A549 (cell line): ENCODE data around the gene APCDD1L.

Source experiments
- CTCF ChIP-seq: fragments of >200 bp; sonication (Bioruptor Twin); formaldehyde crosslinking; IDR thresholded peaks from 3 replicates; pipeline ENCODE4 v1.5.1; 2016
- ESRRA ChIP-seq: fragments of 150-350 bp; IDR thresholded peaks from 2 replicates; pipeline ENCODE4 v1.6.1; 2014; ENCODE audit warnings: mild to moderate bottlenecking, low read length, borderline replicate concordance
- HOXB5 ChIP-seq: fragments of 250-450 bp; sonication (Bioruptor Pico); IDR thresholded peaks from 2 replicates; pipeline ENCODE4 v1.5.0; 2020; ENCODE audit warnings: mild to moderate bottlenecking, moderate library complexity
- NPAS2 ChIP-seq: fragments of 250-450 bp; sonication (Bioruptor Pico); IDR thresholded peaks from 2 replicates; pipeline ENCODE4 v1.8.0; 2022; ENCODE audit warnings: mild to moderate bottlenecking, moderate library complexity, borderline replicate concordance
- POLR2A ChIP-seq: IDR thresholded peaks from 2 replicates; pipeline ENCODE4 v1.6.1; 2012; ENCODE audit warnings: mild to moderate bottlenecking, low read length
- SREBF2 ChIP-seq: fragments of 450-650 bp; IDR thresholded peaks from 2 replicates; pipeline ENCODE4 v1.6.1; 2014; ENCODE audit warnings: mild to moderate bottlenecking, moderate library complexity
- USF2 ChIP-seq: fragments of 450-650 bp; IDR thresholded peaks from 2 replicates; pipeline ENCODE4 v1.6.1; 2014; ENCODE audit warnings: antibody characterized with exemption
- TF ChIP-seq, protein P1 (sequence below): fragments of 200-600 bp; sonication (generic); IDR thresholded peaks from 2 replicates; pipeline ENCODE4 v1.6.1; 2016; ENCODE audit warnings: antibody characterized with exemption, mild to moderate bottlenecking, moderate library complexity
- TF ChIP-seq, protein P2 (sequence below): IDR thresholded peaks from 2 replicates; pipeline ENCODE4 v1.6.1; 2012

DNA sequence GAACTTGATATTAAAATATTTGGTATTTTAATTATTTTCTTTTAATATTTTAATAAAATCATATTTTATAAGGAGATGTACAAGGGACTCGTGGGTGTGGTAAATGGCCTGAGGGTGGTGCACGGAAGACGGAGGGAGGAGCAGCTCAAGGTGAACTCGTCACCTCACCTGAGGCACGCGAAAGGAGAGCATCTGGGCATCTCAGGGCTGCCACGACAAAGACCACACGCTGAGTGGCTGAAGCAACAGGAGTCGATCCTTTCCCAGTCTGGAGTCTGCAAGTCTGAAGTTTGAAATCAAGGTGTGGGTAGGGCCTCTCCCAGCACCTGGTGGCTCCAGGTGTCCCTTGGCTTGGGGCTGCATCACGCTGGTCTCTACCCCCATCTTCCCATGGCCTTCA is 39.7 kb downstream of the APCDD1L start:
- TF ChIP-seq POLR2A (no peak), CTCF (no peak), HOXB5 (no peak), ESRRA (no peak), NPAS2 (CRISPR knock-in tag) (no peak), USF2 (no peak), SREBF2 (no peak)
- TF ChIP-seq, protein P1, sequence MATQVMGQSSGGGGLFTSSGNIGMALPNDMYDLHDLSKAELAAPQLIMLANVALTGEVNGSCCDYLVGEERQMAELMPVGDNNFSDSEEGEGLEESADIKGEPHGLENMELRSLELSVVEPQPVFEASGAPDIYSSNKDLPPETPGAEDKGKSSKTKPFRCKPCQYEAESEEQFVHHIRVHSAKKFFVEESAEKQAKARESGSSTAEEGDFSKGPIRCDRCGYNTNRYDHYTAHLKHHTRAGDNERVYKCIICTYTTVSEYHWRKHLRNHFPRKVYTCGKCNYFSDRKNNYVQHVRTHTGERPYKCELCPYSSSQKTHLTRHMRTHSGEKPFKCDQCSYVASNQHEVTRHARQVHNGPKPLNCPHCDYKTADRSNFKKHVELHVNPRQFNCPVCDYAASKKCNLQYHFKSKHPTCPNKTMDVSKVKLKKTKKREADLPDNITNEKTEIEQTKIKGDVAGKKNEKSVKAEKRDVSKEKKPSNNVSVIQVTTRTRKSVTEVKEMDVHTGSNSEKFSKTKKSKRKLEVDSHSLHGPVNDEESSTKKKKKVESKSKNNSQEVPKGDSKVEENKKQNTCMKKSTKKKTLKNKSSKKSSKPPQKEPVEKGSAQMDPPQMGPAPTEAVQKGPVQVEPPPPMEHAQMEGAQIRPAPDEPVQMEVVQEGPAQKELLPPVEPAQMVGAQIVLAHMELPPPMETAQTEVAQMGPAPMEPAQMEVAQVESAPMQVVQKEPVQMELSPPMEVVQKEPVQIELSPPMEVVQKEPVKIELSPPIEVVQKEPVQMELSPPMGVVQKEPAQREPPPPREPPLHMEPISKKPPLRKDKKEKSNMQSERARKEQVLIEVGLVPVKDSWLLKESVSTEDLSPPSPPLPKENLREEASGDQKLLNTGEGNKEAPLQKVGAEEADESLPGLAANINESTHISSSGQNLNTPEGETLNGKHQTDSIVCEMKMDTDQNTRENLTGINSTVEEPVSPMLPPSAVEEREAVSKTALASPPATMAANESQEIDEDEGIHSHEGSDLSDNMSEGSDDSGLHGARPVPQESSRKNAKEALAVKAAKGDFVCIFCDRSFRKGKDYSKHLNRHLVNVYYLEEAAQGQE: no peak
- TF ChIP-seq, protein P2, sequence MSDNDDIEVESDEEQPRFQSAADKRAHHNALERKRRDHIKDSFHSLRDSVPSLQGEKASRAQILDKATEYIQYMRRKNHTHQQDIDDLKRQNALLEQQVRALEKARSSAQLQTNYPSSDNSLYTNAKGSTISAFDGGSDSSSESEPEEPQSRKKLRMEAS: no peak
